ENCODE results near the gene SNCAIP.

DNA sequence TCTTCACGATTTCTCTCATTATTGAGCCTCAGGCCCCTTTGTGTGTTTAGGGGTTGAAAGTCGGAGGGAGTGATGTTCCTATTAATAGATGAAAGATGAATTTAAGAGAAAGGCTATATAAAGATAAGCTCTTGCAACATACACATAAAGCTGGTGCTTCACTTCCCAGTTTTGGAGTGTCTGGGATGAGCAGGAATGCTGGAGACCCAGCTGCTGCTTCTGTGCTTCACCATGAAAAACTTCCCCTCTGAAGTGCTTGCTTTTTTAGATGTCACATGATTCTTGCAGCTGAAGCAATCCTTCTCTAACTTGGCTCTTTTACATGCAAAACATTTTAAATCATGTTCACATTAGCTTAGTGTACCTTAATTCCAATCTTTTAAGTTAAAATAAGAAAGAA lies 19.7 kb upstream of the SNCAIP start:
- no peak for TF ChIP-seq POLR2AphosphoS5 (IDR thresholded peaks at IDR 0.05; ENCODE audit: borderline replicate concordance, low read depth, low read length)
- TF ChIP-seq EZH2 (IDR thresholded peaks at IDR 0.05): no peak

Measured in SK-N-MC (cell line).